Activated CD4-positive, alpha-beta T cell treated with anti-CD3 and anti-CD28 coated beads for 4 hours (primary cell): ENCODE measurements around the gene TRPV4.
"Not testable (repeated sequence)": the region's sequence is repeated elsewhere in the genome, so short reads cannot be mapped to it uniquely, and the experiment has no call there.

Experiments used
- DNase-seq, 2 donors: peaks; one replicate each; pipeline ENCODE4 v3.0.0-alpha.2; 2020

Gene TRPV4

DNA sequence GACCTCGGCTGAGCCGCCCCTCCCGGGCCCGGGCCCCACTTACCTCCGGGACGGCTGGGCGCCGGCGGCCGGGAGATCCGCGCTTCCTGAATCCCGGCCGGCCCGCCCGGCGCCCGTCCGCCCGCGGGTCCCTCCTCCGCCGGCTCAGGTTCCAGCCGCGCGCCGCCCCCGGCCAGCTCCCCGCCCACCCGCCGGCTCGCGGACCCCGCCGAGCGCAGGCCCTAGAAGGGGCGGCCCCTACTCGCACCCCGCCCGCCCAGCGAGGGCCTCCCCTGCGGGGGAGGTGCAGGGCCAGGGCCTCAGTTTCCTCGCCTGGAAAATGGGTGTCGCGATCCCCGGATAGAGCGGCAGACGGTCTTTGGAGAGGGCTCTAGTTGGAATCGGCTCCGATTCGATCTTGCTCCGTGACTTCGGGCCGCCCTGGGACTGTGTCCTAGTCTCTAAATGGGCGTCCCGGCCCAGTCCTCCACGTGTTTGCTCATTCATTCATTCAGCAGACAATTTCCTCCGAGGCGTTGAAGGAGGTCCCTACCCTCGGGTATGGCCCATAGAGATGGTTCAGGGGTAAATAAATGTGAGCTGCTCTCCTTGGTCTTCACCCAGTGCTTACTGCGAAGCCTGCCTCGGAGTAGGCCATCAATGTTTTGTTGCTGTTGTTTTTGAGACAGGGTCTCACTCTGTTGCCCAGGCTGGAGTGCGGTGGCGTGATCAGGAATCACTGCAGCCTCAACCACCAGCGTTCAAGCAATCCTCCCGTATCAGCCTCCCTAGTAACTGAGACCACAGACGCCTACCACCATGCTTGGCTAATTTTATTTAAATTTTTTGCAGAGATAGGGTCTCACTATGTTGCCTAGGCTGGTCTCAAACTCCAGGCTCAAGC, at the start of gene TRPV4:
Gene TRPV4 (minus strand): TSS at position 92 of the 883 bp plus-strand sequence. CDS start 18,602 bp downstream, outside the sequence.
- no peak for DNase-seq

GRCh38 chr12:109881752-109882151, 48.6 kb upstream of the TRPV4 start:
- DNase-seq = no peak

- DNase-seq = no peak
Measured at GRCh38 chr12:109880938-109881337, 47.7 kb upstream of the TRPV4 start.

DNA sequence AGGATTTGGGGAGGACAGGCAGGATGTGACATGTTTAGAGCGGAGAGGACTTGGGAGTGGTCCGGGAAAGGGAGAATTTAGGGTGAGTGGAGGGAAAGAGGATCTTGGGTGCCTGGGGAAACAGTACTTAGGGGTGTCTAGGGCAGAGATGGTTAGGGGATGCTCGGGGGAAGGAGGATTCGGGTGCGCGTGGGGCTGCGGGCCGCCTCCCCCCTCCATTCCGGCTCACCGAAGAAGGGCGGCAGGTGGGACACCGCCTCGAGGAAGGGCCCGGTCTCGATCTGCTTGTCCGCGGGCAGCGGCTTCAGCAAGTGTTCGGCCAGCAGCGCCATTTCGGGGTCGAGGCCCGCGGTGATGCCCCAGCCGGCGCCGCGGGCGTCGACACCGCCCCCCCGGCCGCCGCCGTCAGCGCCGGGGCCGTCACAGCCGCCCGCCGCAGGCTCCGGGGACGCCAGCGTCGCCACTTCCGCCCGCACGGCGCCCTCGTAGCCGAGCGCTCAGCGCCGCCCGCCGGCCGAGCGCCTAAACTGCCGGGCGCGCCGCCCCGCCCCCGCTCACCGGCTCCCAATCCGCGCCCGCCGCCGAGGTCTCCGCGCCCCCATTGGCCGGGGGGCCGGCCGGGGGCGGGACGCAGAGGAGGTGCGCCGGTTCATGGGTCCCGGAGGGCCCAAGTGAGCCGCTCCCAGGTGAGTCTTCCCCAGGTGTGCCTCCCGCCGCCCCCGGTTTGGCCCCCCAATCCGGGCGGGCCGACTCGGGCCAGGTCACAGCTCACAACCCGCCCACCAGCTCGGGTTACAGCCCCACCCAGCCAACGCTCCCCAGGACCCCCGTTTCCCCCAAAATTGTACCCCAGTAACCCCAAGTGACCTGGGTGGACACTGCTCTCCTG, 47.1 kb upstream of the TRPV4 start, which contains the start of gene GLTP:
Gene GLTP (minus strand): TSS at position 499 of the 889 bp plus-strand sequence. CDS start 167 bp downstream, at position 332.
- DNase-seq = peak; percentile 85 to 89

DNA sequence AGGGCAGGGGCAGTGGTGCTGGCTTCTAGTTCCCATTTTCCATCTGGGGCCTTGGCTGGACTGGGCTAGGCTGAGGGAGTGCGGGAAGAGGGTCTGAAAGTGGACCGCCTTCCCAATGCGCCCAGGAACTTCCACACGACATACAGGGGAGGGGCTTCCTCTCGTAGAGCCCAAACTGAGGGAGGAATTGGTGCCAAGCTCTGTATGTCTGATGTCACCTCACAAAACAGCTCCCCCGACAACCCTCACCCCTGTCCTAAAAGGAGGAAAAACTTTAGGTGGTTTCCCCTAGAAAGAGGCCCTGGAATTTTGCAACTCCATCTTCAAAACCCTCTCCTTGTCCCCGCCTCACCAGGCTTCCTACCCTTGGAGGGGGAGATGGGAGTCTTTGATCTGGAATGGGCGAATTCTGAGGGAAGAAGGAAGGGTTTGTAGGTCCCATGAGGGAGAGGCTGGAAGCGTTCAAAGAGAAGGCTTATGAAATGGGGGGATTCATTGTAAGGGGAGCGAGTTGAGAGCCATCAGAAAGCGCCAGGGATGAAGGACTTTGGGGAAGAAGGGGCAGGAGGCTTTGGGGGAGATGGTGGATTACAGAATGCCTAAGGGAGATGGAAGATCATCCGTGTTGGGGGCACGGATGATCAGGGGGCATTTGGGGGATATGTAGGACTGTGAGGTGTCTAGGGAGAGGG, 46.3 kb upstream of the TRPV4 start:
- peak in 1 of 2 donors; percentile 11 for DNase-seq

- DNase-seq = no peak
Measured at GRCh38 chr12:109878749-109879148, 45.6 kb upstream of the TRPV4 start.

GRCh38 chr12:109878247-109878625, 45.0 kb upstream of the TRPV4 start:
- no peak for DNase-seq

GRCh38 chr12:109877504-109878246, 44.5 kb upstream of the TRPV4 start:
- no peak for DNase-seq

- DNase-seq = no peak
Measured at GRCh38 chr12:109876406-109876805, 43.2 kb upstream of the TRPV4 start.

- DNase-seq = no peak
Measured at GRCh38 chr12:109875572-109876131, 42.5 kb upstream of the TRPV4 start.

- DNase-seq = no peak
Measured at GRCh38 chr12:109873653-109874052, 40.5 kb upstream of the TRPV4 start.

DNA sequence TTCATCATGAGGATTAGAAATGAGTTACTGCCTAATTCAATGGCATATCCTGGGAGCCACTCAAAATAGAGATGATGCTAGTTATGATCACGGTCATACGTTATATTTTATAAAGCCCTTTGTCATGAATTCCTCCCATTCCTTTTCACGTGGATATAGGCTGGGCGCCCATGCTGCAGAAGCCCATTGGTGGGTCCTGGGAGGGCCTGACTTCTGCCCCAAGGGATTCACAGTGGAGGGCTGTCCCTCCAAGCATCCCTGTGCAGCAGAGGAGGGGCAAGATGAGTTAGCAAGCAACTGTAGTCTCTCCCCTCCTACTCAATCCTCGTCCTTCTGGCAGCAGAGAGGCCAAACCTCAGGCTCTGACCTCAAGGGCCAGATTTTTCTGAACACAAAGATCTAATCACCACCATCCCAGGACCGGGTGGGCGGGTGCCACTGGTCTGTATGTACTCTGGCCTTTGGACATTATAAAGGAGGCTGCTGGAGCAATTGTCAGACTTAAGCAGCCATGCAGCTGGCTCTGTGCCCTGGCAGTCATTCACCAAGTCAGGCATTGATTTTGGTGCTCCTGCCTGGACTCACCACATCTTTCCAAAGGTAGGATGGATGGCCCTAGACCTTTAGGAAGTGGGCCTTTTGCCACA, 38.6 kb upstream of the TRPV4 start:
- no peak for DNase-seq

- DNase-seq = no peak
Measured at GRCh38 chr12:109870648-109871047, 37.5 kb upstream of the TRPV4 start.

DNA sequence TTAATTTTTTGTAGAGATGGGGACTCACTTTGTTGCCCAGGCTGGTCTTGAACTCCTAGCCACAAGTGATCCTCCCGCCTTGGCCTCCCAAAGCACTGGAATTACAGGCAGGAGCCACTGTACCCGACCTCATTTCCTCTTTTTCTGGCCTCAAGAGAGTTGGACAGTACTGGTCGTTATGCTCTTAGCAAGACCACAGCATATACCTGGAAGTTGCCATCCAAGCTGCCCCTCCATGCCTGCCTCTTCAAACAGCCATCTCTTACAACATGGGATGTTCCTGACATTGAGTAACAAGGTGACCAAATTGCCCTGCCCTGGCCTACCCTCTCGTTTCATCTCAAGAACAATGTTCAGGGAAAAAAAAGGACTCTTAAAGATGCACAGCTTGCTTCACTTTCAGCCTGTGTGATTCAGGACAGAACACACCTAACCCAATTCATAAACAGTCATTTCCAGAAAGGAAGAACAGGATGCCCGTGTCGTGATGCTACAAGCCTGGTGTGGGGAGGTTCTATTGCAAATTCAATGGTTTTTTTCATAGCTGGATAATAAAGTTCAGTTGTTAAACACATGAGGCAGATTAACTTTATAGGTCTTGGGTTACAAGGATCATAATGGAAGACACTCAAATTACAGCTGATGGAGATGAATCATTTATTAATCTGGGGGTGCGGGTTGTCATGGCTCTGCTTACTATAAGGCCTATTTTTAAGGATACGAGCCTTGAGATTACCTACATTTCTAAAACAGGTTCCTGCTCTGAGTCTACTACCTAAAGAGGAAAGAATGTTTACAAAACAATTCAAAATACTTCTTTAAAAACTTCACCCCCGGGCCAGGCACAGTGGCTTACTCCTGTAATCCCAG, 35.2 kb upstream of the TRPV4 start:
- no peak for DNase-seq

- DNase-seq = no peak
Measured at GRCh38 chr12:109864916-109865315, 31.7 kb upstream of the TRPV4 start.

DNA sequence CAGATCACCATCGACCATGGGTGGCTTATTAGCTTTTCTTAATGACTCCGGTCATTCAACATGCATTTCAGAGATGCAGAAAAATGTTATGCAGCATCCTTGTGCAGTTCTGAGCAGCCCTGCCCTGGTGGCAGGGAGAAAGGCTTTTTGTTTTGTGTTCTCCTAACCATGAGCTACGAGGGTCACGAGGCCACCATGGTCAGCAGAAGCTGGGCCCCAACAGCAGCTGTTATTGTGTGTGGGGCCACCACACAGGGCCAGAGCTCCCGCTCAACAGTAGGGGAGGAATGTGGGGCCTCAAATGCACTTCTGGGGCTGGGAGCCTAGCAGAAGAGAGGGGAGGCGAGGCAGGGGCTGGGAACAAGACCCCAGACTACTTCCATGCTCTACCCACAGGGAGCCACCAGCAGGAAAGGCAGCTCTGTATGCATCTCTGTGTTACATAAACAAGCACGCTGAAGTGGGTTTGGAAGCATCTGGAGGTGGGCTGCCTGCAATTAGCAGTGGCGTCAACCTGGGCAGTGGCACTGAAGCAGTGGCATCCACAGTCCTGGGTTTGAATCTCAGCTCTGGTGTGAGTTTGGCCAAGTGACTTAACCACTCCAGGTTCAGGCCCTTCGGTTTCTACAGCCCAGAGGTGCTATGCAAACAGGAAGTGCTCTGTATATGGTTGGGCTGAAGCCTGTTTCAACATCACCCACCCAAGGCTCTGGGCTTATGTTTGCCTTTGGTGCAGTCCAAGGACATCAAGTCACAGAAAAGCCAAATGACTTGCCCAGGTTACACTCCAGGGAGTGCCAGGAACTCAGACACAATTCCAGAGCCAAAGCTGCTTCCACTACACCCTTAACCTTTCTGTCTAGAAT, 30.9 kb upstream of the TRPV4 start:
- no peak for DNase-seq

DNA sequence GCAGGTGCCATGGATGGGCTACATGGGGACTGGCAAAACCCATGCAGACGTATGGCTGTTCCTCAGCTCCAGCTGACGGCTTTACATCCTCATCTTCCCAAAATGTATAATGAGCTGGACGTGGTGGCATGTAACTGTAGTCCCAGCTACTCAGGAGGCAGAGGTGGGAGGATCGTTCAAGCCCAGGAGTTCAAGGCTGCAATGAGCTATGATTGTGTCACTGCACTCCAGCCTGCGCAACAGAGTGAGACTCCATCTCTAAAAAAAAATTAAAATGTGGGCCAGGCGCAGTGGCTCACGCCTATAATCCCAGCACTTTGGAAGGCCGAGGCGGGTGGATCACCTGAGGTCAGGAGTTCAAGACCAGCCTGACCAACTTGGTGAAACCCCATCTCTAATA, 29.3 kb upstream of the TRPV4 start:
- DNase-seq = not testable (repeated sequence)

- DNase-seq = no peak
Measured at GRCh38 chr12:109861689-109862314, 28.6 kb upstream of the TRPV4 start.

DNA sequence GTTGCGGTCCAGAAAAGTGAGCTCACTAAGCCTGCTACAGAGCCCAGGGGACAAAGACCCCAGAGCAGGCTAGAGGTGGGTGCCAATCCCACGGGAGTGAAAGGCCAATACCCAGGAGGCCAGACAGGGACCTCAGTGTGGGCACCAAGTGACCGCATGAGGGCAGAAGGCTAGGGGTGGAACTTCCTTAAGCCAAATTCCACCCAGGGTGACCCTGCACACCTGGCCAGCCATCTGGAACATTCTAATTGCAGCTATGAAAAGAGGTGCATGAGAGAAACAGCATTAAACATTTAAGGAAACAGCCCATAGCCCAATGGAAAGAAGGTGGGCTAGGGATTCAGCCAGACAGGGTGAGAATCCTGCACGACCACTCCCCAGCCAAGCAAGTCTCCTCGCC, 27.8 kb upstream of the TRPV4 start:
- DNase-seq = no peak
